K562 (cell line): ENCODE measurements around the gene DST. TPM values are rescaled to one million over a fixed set of nuclear protein-coding genes. Genes with fewer than 3 reads are reported as not detected.

Experiments used
- ATAC-seq: fragments of 200-7000 bp; cut with Tn5 transposase; 3 replicates; pipeline ENCODE4 v1.9.1; 2020; ENCODE audit warnings: moderate library complexity
- BruUV-seq: library from RNA; stranded (reverse); fragments of 400-500 nt; replicated peaks from 2 replicates; lab custom pipeline; 2021; lab: Mats Ljungman, UMichigan
- CTCF ChIA-PET: fragments of 300-600 bp; formaldehyde crosslinking; extraction: SDS; loops from one replicate; lab custom pipeline; 2021; ENCODE audit warnings: low intra/inter-chr PET ratio; lab: Yijun Ruan, JAX
- POLR2A ChIA-PET: fragments of 300-600, 350-650 bp; sonication (Branson Sonifier 250); formaldehyde crosslinking; extraction: SDS; loops from one replicate; lab custom pipeline; 2021; ENCODE audit warnings: antibody characterized with exemption, inconsistent platforms; lab: Yijun Ruan, JAX
- DNase-seq, 4 experiments: peaks; one replicate each; pipeline versions ENCODE4 v3.0.0 to v3.0.0-alpha.2; 2011 to 2018; ENCODE audit warnings: low spot score in 3 of 4, mixed read lengths in 3 of 4; ENCODE audit errors: extremely low read depth in 1 of 4
- FAIRE-seq: peaks from 2 replicates; lab custom pipeline; 2011; peaks lifted over from hg19 to GRCh38; lab: Jason Lieb, UNC
- H2AFZ ChIP-seq: 2 replicates; pipeline ENCODE4 v1.6.0; 2011; ENCODE audit warnings: low read depth, low read length, control low read depth, inconsistent platforms
- H3K27ac ChIP-seq: fragments of 200-600 bp; 3 replicates; pipeline ENCODE4 v1.8.0; 2011; ENCODE audit warnings: low read depth, mild to moderate bottlenecking, control low read depth, inconsistent platforms, low read length, moderate library complexity, mixed read lengths; ENCODE audit errors: extremely low read depth
- H3K27me3 ChIP-seq, 2 experiments: fragments of 300-600 bp in 1 of 2; 2 replicates in 1 of 2; 3 replicates in 1 of 2; pipeline versions ENCODE4 v1.6.0 to v1.8.0; 2011; ENCODE audit warnings: inconsistent platforms in 2 of 2, low read length in 2 of 2, mild to moderate bottlenecking in 1 of 2, mixed read lengths in 1 of 2, moderate library complexity in 1 of 2; ENCODE audit not compliant: control insufficient read depth in 2 of 2, insufficient read depth in 2 of 2
- H3K36me3 ChIP-seq: fragments of 300-600 bp; 3 replicates; pipeline ENCODE4 v1.8.0; 2011; ENCODE audit warnings: mild to moderate bottlenecking, low read length, inconsistent platforms; ENCODE audit not compliant: control insufficient read depth, insufficient read depth
- H3K4me1 ChIP-seq, 2 experiments: fragments of 200-600 bp in 1 of 2; replicated peaks in 1 of 2; 2 replicates in 1 of 2; 3 replicates in 1 of 2; pipeline versions ENCODE4 v1.5.1 to v1.8.0; 2011; ENCODE audit warnings: inconsistent platforms in 2 of 2, low read length in 2 of 2, mild to moderate bottlenecking in 1 of 2, mixed read lengths in 1 of 2, moderate library complexity in 1 of 2; ENCODE audit not compliant: control insufficient read depth in 2 of 2, insufficient read depth in 2 of 2
- H3K4me2 ChIP-seq: 2 replicates; pipeline ENCODE4 v1.6.1; 2011; ENCODE audit warnings: low read length, control low read depth, inconsistent platforms, mixed read lengths; ENCODE audit not compliant: insufficient read depth
- H3K4me3 ChIP-seq: fragments of 200-600 bp; sonication (generic), shearing (Covaris generic); 2 replicates; pipeline ENCODE4 v1.5.1; 2016; ENCODE audit warnings: control low read depth, inconsistent platforms
- H3K79me2 ChIP-seq: fragments of 200-600 bp; 3 replicates; pipeline ENCODE4 v1.8.0; 2011; ENCODE audit warnings: low read length, inconsistent platforms; ENCODE audit not compliant: control insufficient read depth, insufficient read depth
- H3K9ac ChIP-seq, 2 experiments: 2 replicates each; pipeline versions ENCODE4 v1.6.0 to v1.6.1; 2011; ENCODE audit warnings: low read depth in 2 of 2, low read length in 2 of 2, control low read depth in 1 of 2, inconsistent platforms in 1 of 2, mild to moderate bottlenecking in 1 of 2, mixed read lengths in 1 of 2; ENCODE audit not compliant: insufficient read depth in 1 of 2
- H3K9me1 ChIP-seq: one replicate; pipeline ENCODE4 v1.6.0; 2011; ENCODE audit warnings: inconsistent platforms, mild to moderate bottlenecking, low read length, moderate library complexity; ENCODE audit not compliant: control insufficient read depth, insufficient read depth
- H3K9me3 ChIP-seq: replicated peaks from 2 replicates; pipeline ENCODE4 v1.5.1; 2011; ENCODE audit warnings: low read depth, low read length, inconsistent platforms; ENCODE audit not compliant: control insufficient read depth, insufficient read depth
- H4K20me1 ChIP-seq: replicated peaks from 2 replicates; pipeline ENCODE4 v1.6.1; 2011; ENCODE audit warnings: low read length, inconsistent platforms, mixed read lengths; ENCODE audit not compliant: control insufficient read depth, insufficient read depth
- CREBBP ChIP-seq: IDR thresholded peaks from one replicate; pipeline ENCODE4 v1.6.1; 2012; ENCODE audit warnings: low read depth, mild to moderate bottlenecking, control low read depth, inconsistent platforms, low read length
- CTCF ChIP-seq, 3 experiments: IDR thresholded peaks in 2 of 3; conservative IDR thresholded peaks in 1 of 3; 2 replicates each; pipeline ENCODE4 v1.5.1; 2011 to 2012; ENCODE audit warnings: low read length in 3 of 3, mild to moderate bottlenecking in 3 of 3, control low read depth in 2 of 3, improper control_type of control experiment in 1 of 3, inconsistent platforms in 1 of 3, low read depth in 1 of 3, mixed read lengths in 1 of 3, moderate library complexity in 1 of 3; ENCODE audit not compliant: insufficient read depth in 2 of 3
- KLF16 ChIP-seq: IDR thresholded peaks from 2 replicates; pipeline ENCODE4 v1.6.1; 2016; ENCODE audit warnings: antibody characterized with exemption
- RAD21 ChIP-seq, 2 experiments: fragments of 250-450 bp in 1 of 2; fragments of 450-650 bp in 1 of 2; sonication (Bioruptor Pico) in 1 of 2; formaldehyde crosslinking in 1 of 2; IDR thresholded peaks in 1 of 2; conservative IDR thresholded peaks in 1 of 2; 2 replicates each; pipeline versions ENCODE4 v1.4.0 to v1.8.0; 2020 to 2022; ENCODE audit warnings: mild to moderate bottlenecking in 2 of 2, moderate library complexity in 1 of 2
- SMC3 ChIP-seq: conservative IDR thresholded peaks from 2 replicates; pipeline ENCODE4 v1.6.1; 2011; ENCODE audit warnings: low read depth, low read length, improper control_type of control experiment; ENCODE audit not compliant: insufficient read depth
- TEAD4 ChIP-seq, 2 experiments: sonication (generic) in 1 of 2; formaldehyde crosslinking in 1 of 2; IDR thresholded peaks; 2 replicates each; pipeline versions ENCODE4 v1.6.1 to v1.8.0; 2012 to 2022; ENCODE audit warnings: borderline replicate concordance in 1 of 2, inconsistent platforms in 1 of 2, low read length in 1 of 2, mild to moderate bottlenecking in 1 of 2, missing genetic modification reagents in 1 of 2
- ZNF12 ChIP-seq: sonication (generic); formaldehyde crosslinking; IDR thresholded peaks from 2 replicates; pipeline ENCODE4 v1.4.0; 2020; ENCODE audit warnings: mild to moderate bottlenecking, missing genetic modification reagents
- WGBS: fragments of 100-300 bp; shearing (Covaris generic); methylation state at CpG from one replicate; pipeline ENCODE4 v1.1.6; 2016; ENCODE audit warnings: low coverage, mixed read lengths; ENCODE audit not compliant: insufficient coverage; ENCODE audit errors: missing lambda C conversion rate; 5-methylcytosine and 5-hydroxymethylcytosine counted together
- in situ Hi-C: fragments of 300-500 bp; cut with MboI; formaldehyde crosslinking; loops from 4 replicates; pipeline ENCODE4 v1.15.0; 2018; ENCODE audit warnings: inconsistent platforms, mixed read lengths
- intact Hi-C: fragments of 100-400 bp; cut with micrococcal nuclease; formaldehyde crosslinking; loops from 2 replicates; pipeline ENCODE4 v1.14.2; 2022
- polyA plus RNA-seq, 8 experiments: library from polyadenylated mRNA; depleted of rRNA in 4 of 8; stranded (reverse) in 5 of 8; unstranded in 3 of 8; fragments of >200 nt; fragmentation: Nextera tagmentation in 2 of 8; fragmentation: Illumina TruSeq in 1 of 8; extraction: Ambion mirVana in 2 of 8; extraction: Trizol in 1 of 8; gene quantifications; 2 replicates each; pipeline versions ENCODE4 v1.2.1 to v1.2.3, GENCODE V29; 2011 to 2014; ENCODE audit warnings: inconsistent platforms in 1 of 8, missing spikeins in 1 of 8
- total RNA-seq, 7 experiments: library from RNA; depleted of rRNA in 6 of 7; stranded (reverse); fragments of >200 nt in 6 of 7; fragmentation: Illumina TruSeq in 2 of 7; extraction: Trizol in 2 of 7; gene quantifications; 2 replicates each; pipeline versions ENCODE4 v1.2.1 to v1.2.3, GENCODE V29; 2011 to 2021; ENCODE audit warnings: low replicate concordance in 1 of 7
- TF ChIP-seq, protein P1 (sequence below): sonication (generic); IDR thresholded peaks from 2 replicates; pipeline ENCODE4 v1.6.1; 2016

Gene DST
- total and polyA plus RNA-seq, 9 of the 15 experiments (the other 6 are each of a cell fraction or from before 2014, with no cell fraction given), result 5.2 to 21.9 (median 13.3) TPM

DNA sequence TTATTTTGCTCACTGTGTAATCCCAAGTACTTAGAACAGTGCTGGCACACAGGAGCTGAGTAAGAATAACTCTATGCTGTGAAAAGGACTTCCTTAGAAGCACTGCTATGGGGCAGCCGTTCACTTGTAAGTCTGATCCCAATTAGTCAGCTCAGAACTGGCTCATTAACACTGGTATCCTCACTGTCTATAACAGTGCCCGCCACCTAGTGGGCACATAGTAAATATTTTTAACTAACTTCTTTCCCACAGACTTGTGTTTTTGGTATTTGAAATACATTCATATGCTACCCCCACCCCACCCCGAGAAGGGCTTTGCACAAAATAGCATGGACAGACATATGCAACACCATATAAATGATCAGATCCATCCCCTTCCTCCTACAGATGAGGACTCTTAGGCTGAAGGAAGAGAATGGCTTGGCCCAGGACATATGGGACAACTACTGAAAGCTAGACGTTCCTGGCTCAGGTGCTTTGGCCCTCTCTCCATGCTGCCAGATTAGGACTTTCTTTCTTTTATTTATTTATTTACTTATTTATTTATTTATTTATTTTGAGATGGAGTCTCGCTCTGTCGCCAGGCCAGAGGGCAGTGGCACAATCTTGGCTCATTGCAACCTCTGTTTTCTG is 47.1 kb downstream of the DST start:
- Histone ChIP-seq H3K4me3 (no peak overlapping the region), H3K4me2 (no peak overlapping the region), H3K79me2 (no peaks in the 10 kb centered on the region), H3K9ac (no peak overlapping the region), H3K9me1 (no peaks in the 10 kb centered on the region), H3K27ac (no peak overlapping the region), H3K27me3 (no peaks in the 10 kb centered on the region), H2AFZ (0 out of 2 replicates have a peak overlapping the region, but pooled peaks have one; percentile 14), H3K36me3 (no peaks in the 10 kb centered on the region), H3K9me3 (no peaks in the 10 kb centered on the region), H4K20me1 (no peaks in the 10 kb centered on the region), H3K4me1 (no peaks in the 10 kb centered on the region)
- no TSS peak for BruUV-seq
- FAIRE-seq (peak; percentile 80), ATAC-seq (peak; percentile 94), DNase-seq (peak; percentile 45 to 67 (median 46))
- in situ Hi-C loops, result loop anchor here (25.0 kb wide), 1 partner anchor 708 kb away; the partner anchor contains the start of gene BMP5
- ChIA-PET POLR2A (no interaction called here), CTCF (interaction anchor here (1.3 kb wide), 1 partner anchor 237 kb away, joined by 10 read pairs; no protein-coding TSS in a partner anchor)
- 28% methylated on average over 6 of the region's 6 CpGs for WGBS
- peak; percentile 22; the same call in 1 of the 2 replicates for TF ChIP-seq SMC3
- TF ChIP-seq, protein P1, sequence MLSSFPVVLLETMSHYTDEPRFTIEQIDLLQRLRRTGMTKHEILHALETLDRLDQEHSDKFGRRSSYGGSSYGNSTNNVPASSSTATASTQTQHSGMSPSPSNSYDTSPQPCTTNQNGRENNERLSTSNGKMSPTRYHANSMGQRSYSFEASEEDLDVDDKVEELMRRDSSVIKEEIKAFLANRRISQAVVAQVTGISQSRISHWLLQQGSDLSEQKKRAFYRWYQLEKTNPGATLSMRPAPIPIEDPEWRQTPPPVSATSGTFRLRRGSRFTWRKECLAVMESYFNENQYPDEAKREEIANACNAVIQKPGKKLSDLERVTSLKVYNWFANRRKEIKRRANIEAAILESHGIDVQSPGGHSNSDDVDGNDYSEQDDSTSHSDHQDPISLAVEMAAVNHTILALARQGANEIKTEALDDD, result peak; percentile 67
- peak; percentile 55 to 66 (median 62) for TF ChIP-seq CTCF (IDR thresholded peaks at IDR 0.05 in 2 of 3, conservative IDR thresholded peaks at IDR 0.05 in 1 of 3; ENCODE audit: insufficient read depth in 2 of 3, low read depth in 1 of 3, low read length in 3 of 3)
- no peak for TF ChIP-seq TEAD4 (IDR thresholded peaks at IDR 0.05; ENCODE audit: low read length)
- no peak for TF ChIP-seq TEAD4 (CRISPR knock-in tag; IDR thresholded peaks at IDR 0.05; ENCODE audit: borderline replicate concordance)
- no peak for TF ChIP-seq ZNF12 (CRISPR knock-in tag)
- no peak for TF ChIP-seq CREBBP
- TF ChIP-seq KLF16, result peak; percentile 17; the same call in 1 of the 2 replicates
- TF ChIP-seq RAD21 (CRISPR knock-in tag; conservative IDR thresholded peaks at IDR 0.05 in 1 of 2, IDR thresholded peaks at IDR 0.05 in 1 of 2), result peak; percentile 30 to 66; a peak in 2 of 4 replicates
- intact Hi-C loops, result loop anchor here (1.0 kb wide), 1 partner anchor 281 kb away; no protein-coding TSS in a partner anchor
